GM21381 (cell line): ENCODE measurements around the gene OR10G3.
"Not testable (repeated sequence)": the region's sequence is repeated elsewhere in the genome, so short reads cannot be mapped to it uniquely, and the experiment has no call there.

Experiments
- ATAC-seq: cut with Tn5 transposase; IDR thresholded peaks from one replicate; pipeline ENCODE4 v1.9.1; 2021; ENCODE audit warnings: mild to moderate bottlenecking, moderate library complexity; ENCODE audit not compliant: unreplicated experiment

Gene OR10G3

GRCh38 chr14:21579976-21580375 lies at the start of gene OR10G3:
Gene OR10G3 (minus strand): TSS chr14:21580076. CDS start chr14:21570744, 9,332 bp downstream.
- no peak for ATAC-seq

GRCh38 chr14:21626491-21627230 lies 46.8 kb upstream of the OR10G3 start:
- ATAC-seq = no peak

- no peak for ATAC-seq
These were observed 37.7 kb upstream of the OR10G3 start for GRCh38 chr14:21617614-21618013.

GRCh38 chr14:21614240-21614639 lies 34.4 kb upstream of the OR10G3 start:
- no peak for ATAC-seq

- ATAC-seq = no peak
These were observed 32.4 kb upstream of the OR10G3 start for GRCh38 chr14:21612324-21612723.

- not testable (repeated sequence) for ATAC-seq
These were observed 22.3 kb upstream of the OR10G3 start for GRCh38 chr14:21602181-21602580.

GRCh38 chr14:21589317-21589716 lies 9.4 kb upstream of the OR10G3 start:
- no peak for ATAC-seq

- ATAC-seq = no peak
These were observed 4.2 kb downstream of the OR10G3 start for GRCh38 chr14:21575661-21576060.

- ATAC-seq = no peak
These were observed 7.3 kb downstream of the OR10G3 start for GRCh38 chr14:21572604-21573003.

- no peak for ATAC-seq
These were observed 21.1 kb downstream of the OR10G3 start for GRCh38 chr14:21558703-21559170.

- peak; percentile 52 for ATAC-seq
These were observed 22.6 kb downstream of the OR10G3 start for GRCh38 chr14:21557084-21557901.

- no peak for ATAC-seq
These were observed 23.3 kb downstream of the OR10G3 start for GRCh38 chr14:21556378-21557083.

- no peak for ATAC-seq
These were observed 26.6 kb downstream of the OR10G3 start for GRCh38 chr14:21553266-21553665.

GRCh38 chr14:21544588-21544987 lies 35.3 kb downstream of the OR10G3 start:
- not testable (repeated sequence) for ATAC-seq

- ATAC-seq = no peak
These were observed 35.9 kb downstream of the OR10G3 start for GRCh38 chr14:21543963-21544362.

- ATAC-seq = no peak
These were observed 36.3 kb downstream of the OR10G3 start for GRCh38 chr14:21543521-21543960.

GRCh38 chr14:21541413-21542074 lies 38.3 kb downstream of the OR10G3 start:
- no peak for ATAC-seq

- ATAC-seq = no peak
These were observed 40.5 kb downstream of the OR10G3 start for GRCh38 chr14:21539189-21539940.

GRCh38 chr14:21537090-21537424 lies 42.8 kb downstream of the OR10G3 start:
- ATAC-seq = no peak

GRCh38 chr14:21536418-21537089 lies 43.3 kb downstream of the OR10G3 start:
- ATAC-seq = no peak
